BLaER1 (cell line): ENCODE measurements around the gene FUT2.

Source experiments
- H3K27ac ChIP-seq: shearing (Covaris generic); formaldehyde crosslinking; 2 replicates; pipeline ENCODE4 v1.8.1; 2022
- H3K27me3 ChIP-seq: shearing (Covaris generic); formaldehyde crosslinking; 2 replicates; pipeline ENCODE4 v1.8.1; 2022
- H3K36me3 ChIP-seq: shearing (Covaris generic); formaldehyde crosslinking; 2 replicates; pipeline ENCODE4 v1.8.1; 2022
- H3K4me1 ChIP-seq: shearing (Covaris generic); formaldehyde crosslinking; 2 replicates; pipeline ENCODE4 v1.8.1; 2022
- H3K4me2 ChIP-seq: shearing (Covaris generic); formaldehyde crosslinking; 2 replicates; pipeline ENCODE4 v1.8.1; 2022
- H3K4me3 ChIP-seq: shearing (Covaris generic); formaldehyde crosslinking; 2 replicates; pipeline ENCODE4 v1.8.1; 2022
- H3K9ac ChIP-seq: shearing (Covaris generic); formaldehyde crosslinking; 2 replicates; pipeline ENCODE4 v1.8.1; 2022
- H3K9me3 ChIP-seq: shearing (Covaris generic); formaldehyde crosslinking; 2 replicates; pipeline ENCODE4 v1.8.1; 2022
- H4K20me1 ChIP-seq: shearing (Covaris generic); formaldehyde crosslinking; 2 replicates; pipeline ENCODE4 v1.8.1; 2022
- Cebpa-rat ChIP-seq: shearing (Covaris generic); IDR thresholded peaks from 2 replicates; pipeline ENCODE4 v1.8.1; 2022

Gene FUT2

DNA sequence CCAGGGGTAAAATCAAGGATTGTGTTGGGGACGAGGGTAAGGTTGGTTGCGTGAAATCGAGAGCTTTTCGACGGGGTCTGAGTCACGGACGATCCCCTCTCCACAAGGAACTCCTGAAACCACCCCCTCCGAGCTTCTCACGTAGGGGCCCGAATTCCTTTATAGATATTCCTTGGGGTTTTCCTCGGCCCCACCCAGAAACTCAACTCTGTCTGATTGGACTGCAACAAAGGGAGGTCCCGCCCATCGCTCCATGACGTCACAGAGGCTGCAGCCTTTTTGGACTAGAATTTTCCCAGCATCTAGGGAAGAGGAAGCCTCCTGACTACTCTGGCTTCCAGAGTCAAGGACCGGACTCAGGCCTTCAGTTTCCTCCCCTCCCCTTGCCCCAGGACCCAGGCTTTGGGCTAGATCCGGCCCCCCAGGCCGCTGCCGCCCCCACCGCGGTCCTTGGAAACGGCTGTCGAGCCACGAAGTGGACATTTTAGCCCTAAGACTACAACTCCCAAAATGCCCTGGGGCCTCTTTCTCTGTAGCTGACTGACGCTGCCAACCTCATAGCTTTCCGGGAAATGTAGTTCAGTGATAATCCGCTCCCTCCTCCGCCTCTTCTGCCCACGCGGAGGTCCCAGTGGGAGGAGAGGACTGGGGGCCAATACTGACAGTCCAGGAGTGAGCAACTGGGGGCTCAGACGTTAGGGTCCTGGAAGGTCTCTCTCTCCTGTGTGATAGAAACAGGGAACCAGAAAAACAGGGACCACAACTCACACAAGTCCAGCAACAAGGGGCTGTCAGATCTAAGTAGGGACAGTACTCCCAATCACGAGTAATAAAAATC, 51.2 kb downstream of the FUT2 start, which contains the start of gene IZUMO1:
TSS of gene IZUMO1 (minus strand) at position 172 of the 838 bp plus-strand sequence. CDS start 1,050 bp downstream, outside the sequence.
- Histone ChIP-seq H3K4me3 (peak within 1 kb of the TSS; percentile 73), H3K9ac (peak within 1 kb of the TSS; percentile 77), H3K9me3 (no peaks in the 10 kb centered on the region), H3K27ac (peak within 1 kb of the TSS; percentile 74), H3K4me1 (peaks cover 67% of the 10 kb centered on the region), H3K36me3 (peaks cover 36% of the 10 kb centered on the region), H3K4me2 (peak within 1 kb of the TSS; percentile 71), H3K27me3 (peaks cover 6% of the 10 kb centered on the region; the same call in 1 of the 2 replicates), H4K20me1 (no peaks in the 10 kb centered on the region)
- no peak for TF ChIP-seq Cebpa-rat

- H3K27me3 ChIP-seq: peaks cover 30% of the 10 kb centered on the region
- H3K27ac ChIP-seq: no peak overlapping the region
- H4K20me1 ChIP-seq: no peaks in the 10 kb centered on the region
- peaks cover 17% of the 10 kb centered on the region for H3K36me3 ChIP-seq
- no peak overlapping the region for H3K4me2 ChIP-seq
- H3K4me1 ChIP-seq: peaks cover 87% of the 10 kb centered on the region
- TF ChIP-seq Cebpa-rat: no peak
- H3K4me3 ChIP-seq: no peak overlapping the region
- no peak overlapping the region for H3K9ac ChIP-seq
- no peaks in the 10 kb centered on the region for H3K9me3 ChIP-seq
Observed at GRCh38 chr19:48749571-48750198, 53.9 kb downstream of the FUT2 start.

DNA sequence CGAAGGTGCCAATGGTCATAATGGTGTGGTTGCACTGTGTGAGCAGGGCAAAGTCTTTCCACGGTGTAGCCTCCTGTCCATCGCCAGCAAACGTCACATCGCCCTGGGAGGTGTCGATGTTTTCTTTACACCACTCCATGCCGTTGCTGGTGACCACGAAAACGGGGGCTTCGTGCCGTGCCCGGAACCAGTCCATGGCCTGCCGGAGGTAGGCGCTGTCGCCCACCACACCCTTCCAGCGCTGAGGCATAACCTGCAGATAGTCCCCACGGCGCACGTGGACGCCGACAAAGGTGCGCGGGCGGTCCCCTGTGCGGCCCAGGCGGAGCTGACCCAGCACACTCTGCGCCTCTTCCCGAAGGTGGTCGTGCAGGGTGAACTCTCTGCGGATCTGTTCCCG, 54.6 kb downstream of the FUT2 start:
- TF ChIP-seq Cebpa-rat: no peak
- Histone ChIP-seq H3K4me2 (no peak overlapping the region), H3K27me3 (peaks cover 30% of the 10 kb centered on the region), H3K4me1 (peaks cover 87% of the 10 kb centered on the region), H4K20me1 (no peaks in the 10 kb centered on the region), H3K36me3 (peaks cover 16% of the 10 kb centered on the region), H3K9ac (no peak overlapping the region), H3K9me3 (no peaks in the 10 kb centered on the region), H3K27ac (no peak overlapping the region), H3K4me3 (no peak overlapping the region)

GRCh38 chr19:48750771-48751504, 55.2 kb downstream of the FUT2 start:
- peaks cover 16% of the 10 kb centered on the region for H3K36me3 ChIP-seq
- no peak overlapping the region for H3K9ac ChIP-seq
- H3K4me1 ChIP-seq: peaks cover 81% of the 10 kb centered on the region
- no peak for TF ChIP-seq Cebpa-rat
- no peaks in the 10 kb centered on the region for H4K20me1 ChIP-seq
- peak overlapping the region; percentile 96 for H3K4me2 ChIP-seq
- no peak overlapping the region for H3K27ac ChIP-seq
- H3K27me3 ChIP-seq: peaks cover 30% of the 10 kb centered on the region
- no peaks in the 10 kb centered on the region for H3K9me3 ChIP-seq
- no peak overlapping the region for H3K4me3 ChIP-seq

- Histone ChIP-seq H3K27ac (peak overlapping the region; percentile 56), H4K20me1 (no peaks in the 10 kb centered on the region), H3K27me3 (peaks cover 30% of the 10 kb centered on the region), H3K9ac (peak overlapping the region; percentile 77), H3K36me3 (peaks cover 16% of the 10 kb centered on the region), H3K4me1 (peaks cover 72% of the 10 kb centered on the region), H3K4me3 (peak overlapping the region; percentile 76), H3K4me2 (peak overlapping the region; percentile 96), H3K9me3 (no peaks in the 10 kb centered on the region)
- no peak for TF ChIP-seq Cebpa-rat
Observed at GRCh38 chr19:48751845-48752495, 56.2 kb downstream of the FUT2 start.

GRCh38 chr19:48752496-48753365, 57.0 kb downstream of the FUT2 start, which contains the start of gene FUT1:
Gene FUT1 (minus strand): TSS chr19:48752641. CDS start chr19:48751281, 1,360 bp downstream.
- no peaks in the 10 kb centered on the region for H4K20me1 ChIP-seq
- peak within 1 kb of the TSS; percentile 96 for H3K4me2 ChIP-seq
- peaks cover 16% of the 10 kb centered on the region for H3K36me3 ChIP-seq
- peaks cover 66% of the 10 kb centered on the region for H3K4me1 ChIP-seq
- peak within 1 kb of the TSS; percentile 76 for H3K4me3 ChIP-seq
- no peaks in the 10 kb centered on the region for H3K9me3 ChIP-seq
- TF ChIP-seq Cebpa-rat: no peak
- peaks cover 30% of the 10 kb centered on the region for H3K27me3 ChIP-seq
- H3K27ac ChIP-seq: peak within 1 kb of the TSS; percentile 56
- peak within 1 kb of the TSS; percentile 77 for H3K9ac ChIP-seq

DNA sequence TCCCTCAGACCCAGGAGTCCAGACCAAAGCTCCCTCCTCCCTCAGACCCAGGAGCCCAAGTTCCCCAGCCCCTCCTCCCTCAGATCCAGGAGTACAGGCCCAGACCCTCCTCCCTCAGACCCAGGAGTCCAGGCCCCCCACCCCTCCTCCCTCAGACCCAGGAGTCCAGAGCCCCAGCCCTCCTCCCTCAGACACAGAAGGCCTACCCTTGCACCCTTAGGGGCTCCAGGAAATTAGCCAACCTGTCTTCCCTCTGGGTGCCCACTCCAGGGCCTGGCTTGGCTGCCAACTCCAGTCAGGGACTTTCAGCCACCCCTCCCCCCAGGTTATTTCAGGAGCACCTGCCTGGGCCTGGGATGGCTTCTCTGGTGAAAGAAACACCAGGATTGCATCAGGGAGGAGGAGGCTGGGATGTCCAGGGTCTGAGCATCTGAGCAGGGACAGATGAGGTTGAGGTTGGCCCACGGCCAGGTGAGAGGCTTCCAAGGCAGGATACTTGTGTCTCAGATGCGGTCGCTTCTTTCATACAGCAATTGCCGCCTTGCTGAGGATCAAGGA, 59.4 kb downstream of the FUT2 start, which contains the start of gene FGF21:
TSS of gene FGF21 (plus strand) at position 441 of the 558 bp plus-strand sequence. CDS start 713 bp downstream, outside the sequence.
- Histone ChIP-seq H3K27ac (no peak within 1 kb of the TSS), H3K36me3 (peaks cover 9% of the 10 kb centered on the region), H3K9ac (no peak within 1 kb of the TSS), H3K9me3 (no peaks in the 10 kb centered on the region), H3K27me3 (peaks cover 30% of the 10 kb centered on the region), H3K4me2 (no peak within 1 kb of the TSS), H4K20me1 (no peaks in the 10 kb centered on the region), H3K4me1 (peaks cover 50% of the 10 kb centered on the region), H3K4me3 (no peak within 1 kb of the TSS)
- no peak for TF ChIP-seq Cebpa-rat
